Measurements from ENCODE around the gene CFAP251. TPM values are rescaled to one million over a fixed set of nuclear protein-coding genes. Genes with fewer than 3 reads are reported as not detected.

CFAP251 gene
- polyA plus RNA-seq, 3 donors: 0.08 to 0.17 TPM; not detected in 1

- H3K79me2 ChIP-seq (ENCODE audit: insufficient read depth, low read length): no peaks in the 10 kb centered on the region
- Mint-ChIP-seq H3K4me1 (peaks cover 12% of the 10 kb centered on the region), H3K27ac (peak overlapping the region in 2 of 7 donors; percentile 28 to 68), H3K4me3 (peak overlapping the region in 1 of 2 donors; percentile 15), H3K27me3 (ENCODE audit: low read depth in 3 of 3) (peaks cover 14 to 30% (median 21%) of the 10 kb centered on the region in 3 donors), H3K36me3 (no peaks in the 10 kb centered on the region), H3K9me3 (peaks cover 0 to 12% (median 6%) of the 10 kb centered on the region in 7 donors)
- no peaks in the 10 kb centered on the region for H4K20me1 ChIP-seq (ENCODE audit: insufficient read depth, low read length)
- intact Hi-C loops (cut with micrococcal nuclease): no loop called here
- H3K9me3 ChIP-seq (replicated peaks in 1 of 2; ENCODE audit: control insufficient read depth in 1 of 2, insufficient read depth in 1 of 2, low read length in 2 of 2): peaks cover 0 to 4% of the 10 kb centered on the region in 2 donors
- no peak overlapping the region for H3K4me2 ChIP-seq (replicated peaks; ENCODE audit: extremely low read depth, low read length, poor library complexity, severe bottlenecking)
- H3K9ac ChIP-seq (ENCODE audit: insufficient read depth, low read length, poor library complexity, severe bottlenecking): no peak overlapping the region
- H3K27me3 ChIP-seq (ENCODE audit: control insufficient read depth in 2 of 2, insufficient read depth in 2 of 2, low read length in 2 of 2): peaks cover 0 to 18% of the 10 kb centered on the region in 2 donors
- no peak for DNase-seq
- no peaks in the 10 kb centered on the region for H3K36me3 ChIP-seq (replicated peaks in 1 of 2; ENCODE audit: control insufficient read depth in 1 of 2, insufficient read depth in 2 of 2, low read length in 2 of 2)
- no peak overlapping the region for H3K27ac ChIP-seq (ENCODE audit: low read depth in 1 of 2, low read length in 2 of 2)
- WGBS (ENCODE audit: insufficient coverage): 99% methylated on average over 7 of the region's 17 CpGs
- TF ChIP-seq CTCF (IDR thresholded peaks at IDR 0.05): no peak
- H3K4me1 ChIP-seq (ENCODE audit: control insufficient read depth in 1 of 2, insufficient read depth in 2 of 2, low read length in 2 of 2): peaks cover 0 to 4% of the 10 kb centered on the region in 2 donors
- no peak overlapping the region for H2AFZ ChIP-seq (ENCODE audit: insufficient read depth, low read depth, low read length, poor library complexity, severe bottlenecking)
- H3K4me3 ChIP-seq (replicated peaks in 1 of 3; ENCODE audit: low read depth in 2 of 3, low read length in 3 of 3): no peak overlapping the region
Measured at GRCh38 chr12:122001466-122002209, 83.2 kb downstream of the CFAP251 start.

- intact Hi-C loops (cut with micrococcal nuclease): no loop called here
- DNase-seq: no peak
- TF ChIP-seq CTCF (IDR thresholded peaks at IDR 0.05): no peak
- H3K4me1 Mint-ChIP-seq: peaks cover 14% of the 10 kb centered on the region
- WGBS (ENCODE audit: insufficient coverage): 39% methylated on average over 16 of the region's 28 CpGs
- Histone ChIP-seq H2AFZ (ENCODE audit: insufficient read depth, low read depth, low read length, poor library complexity, severe bottlenecking) (peak overlapping the region; percentile 59), H3K4me2 (replicated peaks; ENCODE audit: extremely low read depth, low read length, poor library complexity, severe bottlenecking) (no peak overlapping the region), H4K20me1 (ENCODE audit: insufficient read depth, low read length) (no peaks in the 10 kb centered on the region), H3K9me3 (replicated peaks in 1 of 2; ENCODE audit: control insufficient read depth in 1 of 2, insufficient read depth in 1 of 2, low read length in 2 of 2) (peaks cover 0 to 4% of the 10 kb centered on the region in 2 donors), H3K79me2 (ENCODE audit: insufficient read depth, low read length) (no peaks in the 10 kb centered on the region), H3K27me3 (ENCODE audit: control insufficient read depth in 2 of 2, insufficient read depth in 2 of 2, low read length in 2 of 2) (peaks cover 0 to 18% of the 10 kb centered on the region in 2 donors), H3K36me3 (replicated peaks in 1 of 2; ENCODE audit: control insufficient read depth in 1 of 2, insufficient read depth in 2 of 2, low read length in 2 of 2) (no peaks in the 10 kb centered on the region), H3K9ac (ENCODE audit: insufficient read depth, low read length, poor library complexity, severe bottlenecking) (no peak overlapping the region), H3K27ac (ENCODE audit: low read depth in 1 of 2, low read length in 2 of 2) (no peak overlapping the region), H3K4me3 (replicated peaks in 1 of 3; ENCODE audit: low read depth in 2 of 3, low read length in 3 of 3) (no peak overlapping the region), H3K4me1 (ENCODE audit: control insufficient read depth in 1 of 2, insufficient read depth in 2 of 2, low read length in 2 of 2) (peaks cover 0 to 4% of the 10 kb centered on the region in 2 donors)
- H3K27me3 Mint-ChIP-seq (ENCODE audit: low read depth in 3 of 3): peaks cover 13 to 27% (median 21%) of the 10 kb centered on the region in 3 donors
- peaks cover 0 to 8% (median 6%) of the 10 kb centered on the region in 7 donors for H3K9me3 Mint-ChIP-seq
- no peak overlapping the region for H3K4me3 Mint-ChIP-seq
- peak overlapping the region in 1 of 7 donors; percentile 17 for H3K27ac Mint-ChIP-seq
- H3K36me3 Mint-ChIP-seq: no peaks in the 10 kb centered on the region
Measured at GRCh38 chr12:122003651-122004611, 85.5 kb downstream of the CFAP251 start.

All from CD14-positive monocyte (primary cell).